ENCODE data around the gene SLC18A2. TPM values are rescaled to one million over a fixed set of nuclear protein-coding genes. Genes with fewer than 3 reads are reported as not detected.

Gene SLC18A2
- total and polyA plus RNA-seq, 7 experiments from 2014 or later: 0.71 to 6.1 (median 1.4) TPM; not detected in 3

- Mint-ChIP-seq H3K4me3 (no peak overlapping the region), H3K36me3 (peaks cover 0 to 9% (median 0%) of the 10 kb centered on the region in 5 donors), H3K9me3 (peaks cover 2 to 31% (median 11%) of the 10 kb centered on the region in 11 donors), H3K27me3 (peaks cover 29 to 57% (median 52%) of the 10 kb centered on the region in 5 donors), H3K27ac (no peak overlapping the region), H3K4me1 (peaks cover 0 to 9% (median 7%) of the 10 kb centered on the region in 7 donors)
- ChIA-PET POLR2A (no interaction called here), CTCF (interaction anchor here (1.0 to 1.1 kb wide), 2 partner anchors 73 to 104 kb away, joined by 3 read pairs; no protein-coding TSS in a partner anchor)
- intact Hi-C loops (cut with micrococcal nuclease): loop anchor here in 1 of 2 donors (10.0 kb wide), 1 partner anchor 280 kb away; no protein-coding TSS in a partner anchor
- Histone ChIP-seq H3K36me3 (ENCODE audit: control insufficient read depth in 2 of 3, insufficient read depth in 3 of 3, low read length in 3 of 3) (no peaks in the 10 kb centered on the region), H3K27ac (ENCODE audit: low read depth, low read length) (no peak overlapping the region), H3K27me3 (ENCODE audit: control insufficient read depth in 2 of 2, insufficient read depth in 2 of 2, low read length in 2 of 2) (peaks cover 3 to 6% of the 10 kb centered on the region in 2 donors), H3K4me3 (ENCODE audit: low read length) (no peak overlapping the region), H3K4me1 (ENCODE audit: control insufficient read depth in 2 of 2, insufficient read depth in 2 of 2, low read length in 2 of 2) (peaks cover 6 to 10% of the 10 kb centered on the region in 2 donors), H3K9me3 (ENCODE audit: control insufficient read depth in 2 of 3, low read length in 3 of 3) (peaks cover 0 to 6% (median 0%) of the 10 kb centered on the region in 3 experiments)
- ATAC-seq (no peak), DNase-seq (no peak)
These were observed 26.5 kb upstream of the SLC18A2 start for GRCh38 chr10:117214401-117214800.

- peaks cover 0 to 6% (median 0%) of the 10 kb centered on the region in 3 experiments for H3K9me3 ChIP-seq (ENCODE audit: control insufficient read depth in 2 of 3, low read length in 3 of 3)
- no peak overlapping the region for H3K4me3 ChIP-seq (ENCODE audit: low read length)
- Mint-ChIP-seq H3K27ac (no peak overlapping the region), H3K36me3 (peaks cover 0 to 9% (median 0%) of the 10 kb centered on the region in 5 donors), H3K27me3 (peaks cover 22 to 50% (median 46%) of the 10 kb centered on the region in 5 donors), H3K9me3 (peaks cover 2 to 31% (median 11%) of the 10 kb centered on the region in 11 donors), H3K4me3 (peak overlapping the region in 5 of 10 donors; percentile 29 to 81 (median 52)), H3K4me1 (peaks cover 0 to 9% (median 7%) of the 10 kb centered on the region in 7 donors)
- H3K36me3 ChIP-seq (ENCODE audit: control insufficient read depth in 2 of 3, insufficient read depth in 3 of 3, low read length in 3 of 3): no peaks in the 10 kb centered on the region
- DNase-seq (no peak), ATAC-seq (no peak)
- peaks cover 6 to 10% of the 10 kb centered on the region in 2 donors for H3K4me1 ChIP-seq (ENCODE audit: control insufficient read depth in 2 of 2, insufficient read depth in 2 of 2, low read length in 2 of 2)
- POLR2A ChIA-PET: no interaction called here
- no peak overlapping the region for H3K27ac ChIP-seq (ENCODE audit: low read depth, low read length)
- intact Hi-C loops (cut with micrococcal nuclease): loop anchor here (5.0 to 10.0 kb wide), 2 partner anchors 280 to 1027 kb away; no protein-coding TSS in a partner anchor
- H3K27me3 ChIP-seq (ENCODE audit: control insufficient read depth in 2 of 2, insufficient read depth in 2 of 2, low read length in 2 of 2): peaks cover 3 to 6% of the 10 kb centered on the region in 2 donors
- CTCF ChIA-PET: interaction anchor here (1.0 to 1.1 kb wide), 2 partner anchors 72 to 103 kb away, joined by 3 read pairs; no protein-coding TSS in a partner anchor
These were observed 25.8 kb upstream of the SLC18A2 start for GRCh38 chr10:117215079-117215478.

- Histone ChIP-seq H3K4me3 (ENCODE audit: low read length) (no peak overlapping the region), H3K9me3 (ENCODE audit: control insufficient read depth in 2 of 3, low read length in 3 of 3) (peaks cover 0 to 5% (median 0%) of the 10 kb centered on the region in 3 experiments), H3K27ac (ENCODE audit: low read depth, low read length) (no peak overlapping the region), H3K36me3 (ENCODE audit: control insufficient read depth in 2 of 3, insufficient read depth in 3 of 3, low read length in 3 of 3) (no peaks in the 10 kb centered on the region), H3K4me1 (ENCODE audit: control insufficient read depth in 2 of 2, insufficient read depth in 2 of 2, low read length in 2 of 2) (peaks cover 6 to 10% of the 10 kb centered on the region in 2 donors), H3K27me3 (ENCODE audit: control insufficient read depth in 2 of 2, insufficient read depth in 2 of 2, low read length in 2 of 2) (peaks cover 3 to 6% of the 10 kb centered on the region in 2 donors)
- ATAC-seq: no peak
- Mint-ChIP-seq H3K4me3 (peak overlapping the region in 8 of 10 donors; percentile 27 to 82 (median 69)), H3K4me1 (peaks cover 0 to 9% (median 7%) of the 10 kb centered on the region in 7 donors), H3K27me3 (peaks cover 21 to 46% (median 44%) of the 10 kb centered on the region in 5 donors), H3K9me3 (peaks cover 2 to 26% (median 11%) of the 10 kb centered on the region in 11 donors), H3K27ac (no peak overlapping the region), H3K36me3 (peaks cover 0 to 9% (median 0%) of the 10 kb centered on the region in 5 donors)
- ChIA-PET CTCF (interaction anchor here (0.6 to 2.5 kb wide), 13 partner anchors 8 to 896 kb away, joined by 3 to 40 read pairs (median 5); partner anchors contain the start of gene KCNK18), POLR2A (no interaction called here)
- no peak for DNase-seq
- intact Hi-C loops (cut with micrococcal nuclease): loop anchor here (1.0 to 10.0 kb wide), 5 partner anchors 104 to 1026 kb away; partner anchors contain the start of gene PDZD8 (in 1 of the 2)
These were observed 24.9 kb upstream of the SLC18A2 start for GRCh38 chr10:117216028-117216427.

GRCh38 chr10:117216611-117217195 is 24.2 kb upstream of the SLC18A2 start:
- ATAC-seq (peak; percentile 92), DNase-seq (peak; percentile 27 to 81 (median 64))
- Mint-ChIP-seq H3K27me3 (peaks cover 21 to 45% (median 37%) of the 10 kb centered on the region in 5 donors), H3K4me3 (peak overlapping the region; percentile 71 to 86 (median 80)), H3K9me3 (peaks cover under 1 to 19% (median 7%) of the 10 kb centered on the region in 11 donors), H3K27ac (no peak overlapping the region), H3K36me3 (peaks cover 0 to 4% (median 0%) of the 10 kb centered on the region in 5 donors), H3K4me1 (peaks cover 0 to 9% (median 7%) of the 10 kb centered on the region in 7 donors)
- H3K9me3 ChIP-seq (ENCODE audit: control insufficient read depth in 2 of 3, low read length in 3 of 3): no peaks in the 10 kb centered on the region
- H3K4me3 ChIP-seq (ENCODE audit: low read length): peak overlapping the region; percentile 62
- intact Hi-C loops (cut with micrococcal nuclease): loop anchor here (1.0 to 10.0 kb wide), 5 partner anchors 104 to 1026 kb away; partner anchors contain the start of gene PDZD8 (in 1 of the 2)
- peaks cover 3 to 6% of the 10 kb centered on the region in 2 donors for H3K27me3 ChIP-seq (ENCODE audit: control insufficient read depth in 2 of 2, insufficient read depth in 2 of 2, low read length in 2 of 2)
- no peaks in the 10 kb centered on the region for H3K36me3 ChIP-seq (ENCODE audit: control insufficient read depth in 2 of 3, insufficient read depth in 3 of 3, low read length in 3 of 3)
- ChIA-PET CTCF (interaction anchor here (0.6 to 2.5 kb wide), 22 partner anchors 8 to 1024 kb away, joined by 3 to 40 read pairs (median 3); partner anchors contain the start of gene KCNK18), POLR2A (no interaction called here)
- no peak overlapping the region for H3K27ac ChIP-seq (ENCODE audit: low read depth, low read length)
- peaks cover 6 to 10% of the 10 kb centered on the region in 2 donors for H3K4me1 ChIP-seq (ENCODE audit: control insufficient read depth in 2 of 2, insufficient read depth in 2 of 2, low read length in 2 of 2)

GRCh38 chr10:117217196-117217761 is 23.6 kb upstream of the SLC18A2 start:
- Mint-ChIP-seq H3K4me1 (peaks cover 0 to 9% (median 7%) of the 10 kb centered on the region in 7 donors), H3K27me3 (peaks cover 21 to 45% (median 33%) of the 10 kb centered on the region in 5 donors), H3K9me3 (peaks cover 0 to 13% (median 2%) of the 10 kb centered on the region in 11 donors), H3K27ac (no peak overlapping the region), H3K36me3 (peaks cover 0 to 4% (median 0%) of the 10 kb centered on the region in 5 donors), H3K4me3 (peak overlapping the region; percentile 53 to 86 (median 80))
- Histone ChIP-seq H3K27me3 (ENCODE audit: control insufficient read depth in 2 of 2, insufficient read depth in 2 of 2, low read length in 2 of 2) (peaks cover 3 to 6% of the 10 kb centered on the region in 2 donors), H3K36me3 (ENCODE audit: control insufficient read depth in 2 of 3, insufficient read depth in 3 of 3, low read length in 3 of 3) (no peaks in the 10 kb centered on the region), H3K4me1 (ENCODE audit: control insufficient read depth in 2 of 2, insufficient read depth in 2 of 2, low read length in 2 of 2) (peaks cover 6 to 10% of the 10 kb centered on the region in 2 donors), H3K4me3 (ENCODE audit: low read length) (peak overlapping the region; percentile 62), H3K9me3 (ENCODE audit: control insufficient read depth in 2 of 3, low read length in 3 of 3) (no peaks in the 10 kb centered on the region), H3K27ac (ENCODE audit: low read depth, low read length) (no peak overlapping the region)
- intact Hi-C loops (cut with micrococcal nuclease): loop anchor here (5.0 to 10.0 kb wide), 2 partner anchors 278 to 1025 kb away; no protein-coding TSS in a partner anchor
- CTCF ChIA-PET: interaction anchor here (0.7 to 2.5 kb wide), 19 partner anchors 8 to 1023 kb away, joined by 3 to 40 read pairs (median 3); no protein-coding TSS in a partner anchor
- DNase-seq: peak in 7 of 9 donors; percentile 5 to 32 (median 12)
- ATAC-seq: peak; percentile 48
- POLR2A ChIA-PET: no interaction called here

GRCh38 chr10:117218654-117219053 is 22.3 kb upstream of the SLC18A2 start:
- Mint-ChIP-seq H3K27ac (no peak overlapping the region), H3K4me3 (no peak overlapping the region), H3K27me3 (peaks cover 23 to 40% (median 28%) of the 10 kb centered on the region in 5 donors), H3K4me1 (peaks cover 0 to 9% (median 7%) of the 10 kb centered on the region in 7 donors), H3K36me3 (no peaks in the 10 kb centered on the region), H3K9me3 (no peaks in the 10 kb centered on the region)
- intact Hi-C loops (cut with micrococcal nuclease): loop anchor here (5.0 to 10.0 kb wide), 2 partner anchors 276 to 1024 kb away; no protein-coding TSS in a partner anchor
- Histone ChIP-seq H3K4me1 (ENCODE audit: control insufficient read depth in 2 of 2, insufficient read depth in 2 of 2, low read length in 2 of 2) (peaks cover 6 to 10% of the 10 kb centered on the region in 2 donors), H3K27me3 (ENCODE audit: control insufficient read depth in 2 of 2, insufficient read depth in 2 of 2, low read length in 2 of 2) (peaks cover 3 to 6% of the 10 kb centered on the region in 2 donors), H3K4me3 (ENCODE audit: low read length) (no peak overlapping the region), H3K27ac (ENCODE audit: low read depth, low read length) (no peak overlapping the region), H3K36me3 (ENCODE audit: control insufficient read depth in 2 of 3, insufficient read depth in 3 of 3, low read length in 3 of 3) (no peaks in the 10 kb centered on the region), H3K9me3 (ENCODE audit: control insufficient read depth in 2 of 3, low read length in 3 of 3) (no peaks in the 10 kb centered on the region)
- no peak for ATAC-seq
- POLR2A ChIA-PET: no interaction called here
- CTCF ChIA-PET: interaction anchor here (0.8 kb wide), 1 partner anchor 20 kb away, joined by 5 read pairs; no protein-coding TSS in a partner anchor
- DNase-seq: no peak

Measured in naive thymus-derived CD4-positive, alpha-beta T cell (primary cell).